RWPE2 (cell line): Measurements from ENCODE around the gene KCNQ2.

Source experiments
- ATAC-seq: fragments of 200-7000 bp; cut with Tn5 transposase; 3 replicates; pipeline ENCODE4 v1.9.1; 2021; ENCODE audit warnings: low read depth
- DNase-seq: peaks from one replicate; pipeline ENCODE4 v3.0.0-alpha.2; 2020; ENCODE audit warnings: low spot score
- H3K27ac ChIP-seq: fragments of 450-650 bp; 2 replicates; pipeline ENCODE4 v1.5.1; 2017; ENCODE audit warnings: mild to moderate bottlenecking; ENCODE audit not compliant: poor library complexity, severe bottlenecking
- H3K27me3 ChIP-seq: fragments of 250-450 bp; sonication (Bioruptor Pico); 2 replicates; pipeline ENCODE4 v1.5.1; 2021; ENCODE audit warnings: mild to moderate bottlenecking, moderate library complexity; ENCODE audit not compliant: insufficient read depth, poor library complexity, severe bottlenecking
- H3K36me3 ChIP-seq: fragments of 250-450 bp; sonication (Bioruptor Pico); 2 replicates; pipeline ENCODE4 v1.5.1; 2020; ENCODE audit warnings: low read depth, mild to moderate bottlenecking, moderate library complexity
- H3K4me1 ChIP-seq: fragments of 250-450 bp; sonication (Bioruptor Pico); 2 replicates; pipeline ENCODE4 v1.5.1; 2021; ENCODE audit warnings: mild to moderate bottlenecking, moderate library complexity; ENCODE audit not compliant: insufficient read depth, poor library complexity, severe bottlenecking
- H3K4me3 ChIP-seq: fragments of 250-450 bp; sonication (Bioruptor Pico); 2 replicates; pipeline ENCODE4 v1.5.1; 2021; ENCODE audit warnings: mild to moderate bottlenecking, moderate library complexity; ENCODE audit not compliant: severe bottlenecking
- H3K9me3 ChIP-seq: fragments of 250-450 bp; sonication (Bioruptor Pico); 2 replicates; pipeline ENCODE4 v1.5.1; 2021; ENCODE audit warnings: mild to moderate bottlenecking, moderate library complexity; ENCODE audit not compliant: severe bottlenecking
- CTCF ChIP-seq: fragments of 450-650 bp; IDR thresholded peaks from one replicate; pipeline ENCODE4 v1.5.1; 2017; ENCODE audit warnings: mild to moderate bottlenecking, moderate library complexity; ENCODE audit not compliant: poor library complexity, severe bottlenecking

KCNQ2 gene

DNA sequence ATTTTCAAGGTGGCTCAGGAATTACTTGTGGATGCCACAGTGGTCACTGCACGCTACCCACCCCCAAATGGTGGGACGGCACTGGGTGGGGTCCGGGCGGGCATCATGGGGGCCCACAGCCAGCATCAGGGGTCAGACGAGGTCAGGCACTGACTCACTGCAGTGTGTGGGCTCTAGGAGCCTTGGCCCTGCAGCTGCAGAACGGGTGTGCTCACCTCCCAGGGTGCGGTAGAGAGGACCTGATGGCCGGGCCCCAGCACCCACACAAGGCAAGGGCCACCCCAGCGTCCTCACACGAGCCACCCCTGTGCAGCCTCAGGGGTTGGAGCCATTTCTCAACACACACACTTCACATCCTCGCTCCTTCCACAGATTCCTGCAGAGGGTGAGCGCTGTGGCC lies 34.3 kb downstream of the KCNQ2 start:
- Histone ChIP-seq H3K9me3 (no peaks in the 10 kb centered on the region), H3K36me3 (no peaks in the 10 kb centered on the region), H3K27me3 (no peaks in the 10 kb centered on the region), H3K4me1 (no peaks in the 10 kb centered on the region), H3K4me3 (no peak overlapping the region), H3K27ac (no peak overlapping the region)
- DNase-seq (peak; percentile 82), ATAC-seq (no peak)
- TF ChIP-seq CTCF = no peak

DNA sequence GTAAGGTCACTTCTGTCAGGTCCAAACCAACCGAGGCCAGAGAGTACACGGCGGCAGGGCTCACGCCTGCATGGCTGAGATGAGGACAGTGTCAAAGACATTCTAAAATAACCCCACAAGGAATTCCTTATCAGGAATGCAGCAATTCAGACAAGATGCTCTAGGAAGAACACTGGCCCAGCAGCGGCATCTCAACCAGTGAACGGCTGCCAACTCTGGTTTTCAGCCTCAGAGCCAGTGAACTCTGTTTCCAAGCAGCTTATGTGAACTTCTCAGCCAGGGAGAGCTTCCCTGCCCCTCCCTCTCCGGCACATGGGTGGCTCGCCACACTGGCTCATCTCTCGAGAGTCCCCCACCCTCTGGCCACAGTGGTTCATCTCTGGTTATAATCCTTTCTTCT lies 36.9 kb downstream of the KCNQ2 start:
- no peaks in the 10 kb centered on the region for H3K4me1 ChIP-seq
- no peaks in the 10 kb centered on the region for H3K9me3 ChIP-seq
- no peak overlapping the region for H3K4me3 ChIP-seq
- TF ChIP-seq CTCF = no peak
- DNase-seq (no peak), ATAC-seq (no peak)
- no peaks in the 10 kb centered on the region for H3K36me3 ChIP-seq
- H3K27ac ChIP-seq = no peak overlapping the region
- no peaks in the 10 kb centered on the region for H3K27me3 ChIP-seq

DNA sequence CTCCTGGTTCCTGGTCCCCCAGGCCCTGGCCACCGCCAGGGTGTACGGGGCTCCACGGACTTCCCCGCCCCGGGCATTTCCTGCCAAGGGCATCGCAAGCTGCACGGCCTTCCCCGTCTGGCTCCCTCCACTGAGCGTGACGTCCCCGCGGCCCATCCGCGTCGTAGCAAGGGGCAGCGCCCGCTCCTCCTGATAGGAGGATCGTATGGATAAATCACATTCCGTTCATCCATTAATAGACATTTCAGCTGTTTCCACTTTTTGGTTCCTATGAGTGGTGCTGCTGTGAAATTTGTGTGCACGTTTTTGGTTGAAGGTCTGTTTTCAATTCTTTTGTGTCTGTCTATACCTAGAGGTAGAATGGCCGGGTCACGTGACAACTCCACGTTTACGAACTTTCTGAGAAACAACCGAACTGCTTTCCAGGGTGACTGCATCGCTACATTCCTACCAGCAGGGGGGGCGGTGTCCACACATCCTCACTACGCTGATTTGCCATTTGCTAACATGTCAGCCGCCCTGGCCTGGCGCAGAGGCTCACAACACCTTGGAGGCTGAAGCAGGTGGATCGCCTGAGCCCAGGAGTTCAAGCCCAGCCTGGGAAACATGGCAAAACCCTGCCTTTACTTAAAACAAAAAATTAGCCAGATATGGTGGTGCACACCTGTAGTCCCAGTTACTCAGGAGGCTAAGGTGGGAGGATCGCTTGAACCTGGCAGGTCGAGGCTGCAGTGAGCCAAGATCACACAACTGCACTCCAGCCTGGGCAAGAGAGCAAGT lies 37.7 kb downstream of the KCNQ2 start:
- Histone ChIP-seq H3K4me3 (no peak overlapping the region), H3K27me3 (no peaks in the 10 kb centered on the region), H3K36me3 (no peaks in the 10 kb centered on the region), H3K4me1 (no peaks in the 10 kb centered on the region), H3K27ac (no peak overlapping the region), H3K9me3 (no peaks in the 10 kb centered on the region)
- ATAC-seq = peak; percentile 10; the same call in 1 of the 3 replicates
- DNase-seq = peak; percentile 88
- TF ChIP-seq CTCF = peak; percentile 98

- no peaks in the 10 kb centered on the region for H3K9me3 ChIP-seq
- H3K4me1 ChIP-seq = no peaks in the 10 kb centered on the region
- H3K27ac ChIP-seq = no peak overlapping the region
- no peak overlapping the region for H3K4me3 ChIP-seq
- TF ChIP-seq CTCF = no peak
- H3K36me3 ChIP-seq = no peaks in the 10 kb centered on the region
- ATAC-seq (0 out of 3 replicates have a peak, but pooled peaks have one; percentile 10), DNase-seq (peak; percentile 83)
- H3K27me3 ChIP-seq = no peaks in the 10 kb centered on the region
Measured at GRCh38 chr20:63433756-63434531, 38.5 kb downstream of the KCNQ2 start.
